Central memory CD8-positive, alpha-beta T cell (primary cell): ENCODE data around the gene CD163L1.
"Not testable (repeated sequence)": the region's sequence is repeated elsewhere in the genome, so short reads cannot be mapped to it uniquely, and the experiment has no call there.

Source experiments
- ATAC-seq: fragments of 150-1000 bp; cut with Tn5 transposase; replicated peaks from 2 replicates; pipeline ENCODE4 v1.10.0; 2022; ENCODE audit warnings: mild to moderate bottlenecking, moderate FRiP score, moderate number of reproducible peaks; ENCODE audit not compliant: poor library complexity, severe bottlenecking; ENCODE audit errors: extremely low read depth
- DNase-seq, 2 donors: peaks; one replicate each; pipeline ENCODE4 v3.0.0; 2021; ENCODE audit warnings: low spot score in 2 of 2
- H3K27ac Mint-ChIP-seq: one replicate; pipeline ENCODE4 v1.8.0; 2022; ENCODE audit warnings: low read depth, mild to moderate bottlenecking, moderate library complexity, mixed read lengths
- H3K27me3 Mint-ChIP-seq: one replicate; pipeline ENCODE4 v1.8.0; 2022; ENCODE audit warnings: mixed read lengths
- H3K36me3 Mint-ChIP-seq: one replicate; pipeline ENCODE4 v1.8.0; 2022; ENCODE audit warnings: mild to moderate bottlenecking, moderate library complexity, mixed read lengths; ENCODE audit not compliant: insufficient read depth
- H3K4me1 Mint-ChIP-seq: one replicate; pipeline ENCODE4 v1.8.0; 2022; ENCODE audit warnings: mixed read lengths
- H3K4me3 Mint-ChIP-seq: one replicate; pipeline ENCODE4 v1.8.0; 2022; ENCODE audit warnings: mild to moderate bottlenecking, moderate library complexity, mixed read lengths
- H3K9me3 Mint-ChIP-seq: one replicate; pipeline ENCODE4 v1.8.0; 2022; ENCODE audit warnings: mixed read lengths

Gene CD163L1

GRCh38 chr12:7349418-7349817, 94.5 kb downstream of the CD163L1 start:
- H3K4me3 Mint-ChIP-seq, result no peak overlapping the region
- DNase-seq (no peak), ATAC-seq (no peak)
- peaks cover 37% of the 10 kb centered on the region for H3K4me1 Mint-ChIP-seq
- H3K27ac Mint-ChIP-seq, result no peak overlapping the region
- peaks cover 16% of the 10 kb centered on the region for H3K27me3 Mint-ChIP-seq
- H3K36me3 Mint-ChIP-seq, result peaks cover 3% of the 10 kb centered on the region
- no peaks in the 10 kb centered on the region for H3K9me3 Mint-ChIP-seq

GRCh38 chr12:7346551-7347225, 97.3 kb downstream of the CD163L1 start:
- Mint-ChIP-seq H3K27me3 (no peaks in the 10 kb centered on the region), H3K36me3 (peaks cover 3% of the 10 kb centered on the region), H3K27ac (peak overlapping the region; percentile 80), H3K4me3 (peak overlapping the region; percentile 4), H3K4me1 (peaks cover 31% of the 10 kb centered on the region), H3K9me3 (peaks cover 6% of the 10 kb centered on the region)
- no peak for ATAC-seq
- no peak for DNase-seq

DNA sequence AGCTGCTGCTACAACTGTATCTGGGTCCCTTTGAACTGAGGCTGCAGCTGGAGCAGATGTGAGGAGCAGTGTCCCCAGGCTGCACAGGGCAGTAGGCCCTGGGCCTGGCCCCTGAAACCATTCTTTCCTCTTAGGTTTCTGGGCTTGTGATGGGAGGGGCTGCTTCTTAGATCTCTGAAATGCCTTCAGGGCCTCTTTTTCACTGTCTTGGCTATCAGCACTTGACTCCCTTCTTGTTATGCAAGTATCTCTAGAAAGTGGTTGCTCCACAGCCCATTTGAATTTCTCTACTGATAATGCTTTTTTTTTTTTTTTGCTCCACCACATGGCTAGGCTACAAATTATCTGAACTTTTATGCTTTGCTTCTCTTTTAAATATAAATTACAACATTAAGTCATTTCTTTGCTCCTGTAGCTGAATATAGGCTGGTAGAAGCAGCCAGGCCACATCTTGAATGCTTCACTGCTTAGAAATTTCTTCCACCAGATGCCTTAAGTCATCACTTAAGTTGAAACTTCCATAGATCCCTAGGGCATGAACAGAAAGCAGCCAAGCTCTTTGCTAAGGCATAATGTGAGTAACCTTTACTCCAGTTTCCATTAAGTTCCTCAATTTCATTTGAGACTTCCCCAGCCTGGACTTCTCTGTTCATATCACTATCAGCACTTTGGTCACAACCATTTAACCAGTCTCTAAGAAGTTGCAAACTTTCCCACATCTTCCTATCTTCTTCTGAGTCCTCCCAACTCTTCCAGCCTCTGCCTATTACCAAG, 98.9 kb downstream of the CD163L1 start:
- Mint-ChIP-seq H3K27me3 (no peaks in the 10 kb centered on the region), H3K27ac (peak overlapping the region; percentile 1), H3K9me3 (peaks cover 6% of the 10 kb centered on the region), H3K36me3 (peaks cover 3% of the 10 kb centered on the region), H3K4me3 (no peak overlapping the region), H3K4me1 (peaks cover 21% of the 10 kb centered on the region)
- DNase-seq (no peak), ATAC-seq (no peak)

DNA sequence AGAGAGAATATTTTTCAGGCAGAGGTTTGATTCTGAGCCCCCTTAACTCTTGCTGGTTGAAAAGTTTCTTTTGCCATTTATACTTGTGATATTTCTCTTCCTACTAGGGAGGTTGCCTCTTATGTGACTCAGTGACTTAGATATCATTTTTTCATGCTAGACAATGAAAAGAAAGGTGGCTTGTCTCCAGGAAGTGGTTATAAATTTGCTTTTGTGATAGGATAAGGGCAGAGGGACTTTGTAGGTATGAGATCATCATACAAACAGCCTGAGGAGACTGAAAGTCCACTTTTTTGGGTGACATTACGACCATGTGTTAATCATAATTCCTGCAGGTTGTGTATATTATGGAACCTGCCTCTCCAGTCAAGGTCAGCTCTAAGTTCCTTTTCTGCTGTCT, 104.3 kb downstream of the CD163L1 start:
- ATAC-seq, result no peak
- H3K27me3 Mint-ChIP-seq, result no peaks in the 10 kb centered on the region

GRCh38 chr12:7337790-7338189, 106.2 kb downstream of the CD163L1 start:
- H3K4me1 Mint-ChIP-seq, DNase-seq, H3K27ac Mint-ChIP-seq, H3K4me3 Mint-ChIP-seq, H3K27me3 Mint-ChIP-seq, ATAC-seq, H3K36me3 Mint-ChIP-seq, H3K9me3 Mint-ChIP-seq: not testable (repeated sequence)

More for the DNA sequence above, 104.3 kb downstream of the CD163L1 start:
- no peak for DNase-seq
- peak overlapping the region; percentile 3 for H3K27ac Mint-ChIP-seq
- H3K36me3 Mint-ChIP-seq, result no peaks in the 10 kb centered on the region
- no peak overlapping the region for H3K4me3 Mint-ChIP-seq
- peaks cover 7% of the 10 kb centered on the region for H3K4me1 Mint-ChIP-seq
- peaks cover 6% of the 10 kb centered on the region for H3K9me3 Mint-ChIP-seq

GRCh38 chr12:7327918-7328317, 116.0 kb downstream of the CD163L1 start:
- Mint-ChIP-seq H3K4me1 (peaks cover 7% of the 10 kb centered on the region), H3K36me3 (no peaks in the 10 kb centered on the region), H3K9me3 (no peaks in the 10 kb centered on the region), H3K4me3 (no peak overlapping the region), H3K27me3 (peaks cover 21% of the 10 kb centered on the region), H3K27ac (no peak overlapping the region)
- no peak for ATAC-seq
- DNase-seq, result no peak

DNA sequence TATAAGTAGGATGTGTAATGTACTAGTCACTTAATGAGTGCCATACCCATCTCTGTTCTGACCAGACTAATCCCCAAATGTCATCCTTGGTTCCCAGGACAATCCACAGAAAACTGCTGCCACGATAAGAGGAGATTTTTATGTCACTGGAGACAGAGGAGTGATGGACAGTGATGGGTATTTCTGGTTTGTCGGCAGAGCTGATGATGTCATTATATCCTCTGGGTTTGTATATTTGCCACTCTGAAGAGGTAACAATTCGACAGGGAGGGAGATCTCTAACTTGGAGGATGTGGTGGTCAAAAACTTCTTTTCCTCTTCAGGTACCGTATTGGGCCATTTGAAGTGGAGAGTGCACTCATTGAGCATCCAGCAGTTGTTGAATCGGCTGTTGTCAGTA, 119.8 kb downstream of the CD163L1 start:
- DNase-seq, result no peak
- Mint-ChIP-seq H3K4me3 (no peak overlapping the region), H3K27ac (no peak overlapping the region), H3K27me3 (peaks cover 13% of the 10 kb centered on the region), H3K36me3 (peaks cover 1% of the 10 kb centered on the region), H3K4me1 (no peaks in the 10 kb centered on the region), H3K9me3 (no peaks in the 10 kb centered on the region)
- ATAC-seq, result no peak

GRCh38 chr12:7322599-7322998, 121.4 kb downstream of the CD163L1 start:
- no peak overlapping the region for H3K4me3 Mint-ChIP-seq
- H3K4me1 Mint-ChIP-seq, result no peaks in the 10 kb centered on the region
- no peak for ATAC-seq
- no peak overlapping the region for H3K27ac Mint-ChIP-seq
- H3K27me3 Mint-ChIP-seq, result peaks cover 4% of the 10 kb centered on the region
- peaks cover 1% of the 10 kb centered on the region for H3K36me3 Mint-ChIP-seq
- no peak for DNase-seq
- no peaks in the 10 kb centered on the region for H3K9me3 Mint-ChIP-seq

DNA sequence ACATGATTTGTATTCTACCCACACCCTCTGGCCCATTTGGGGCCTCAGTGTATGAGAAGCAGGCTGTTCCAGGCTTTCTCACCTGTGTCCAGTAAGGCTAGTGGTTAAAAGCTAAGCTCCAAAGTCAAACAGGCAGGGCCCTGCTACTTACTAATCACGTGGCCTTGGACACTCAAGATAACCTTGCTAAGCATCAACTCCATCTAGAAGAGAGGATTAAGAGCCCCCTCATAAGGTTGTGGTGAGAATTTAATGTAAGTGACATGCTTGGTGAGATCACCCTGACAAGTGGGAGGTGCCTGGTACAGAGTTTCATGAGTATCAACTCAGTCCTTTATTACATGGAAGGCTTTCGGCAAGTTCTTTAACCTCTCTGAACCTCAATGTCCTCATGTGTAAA, 122.3 kb downstream of the CD163L1 start:
- DNase-seq (no peak), ATAC-seq (no peak)
- Mint-ChIP-seq H3K27ac (no peak overlapping the region), H3K4me3 (no peak overlapping the region), H3K27me3 (no peaks in the 10 kb centered on the region), H3K4me1 (no peaks in the 10 kb centered on the region), H3K36me3 (peaks cover 1% of the 10 kb centered on the region), H3K9me3 (no peaks in the 10 kb centered on the region)

DNA sequence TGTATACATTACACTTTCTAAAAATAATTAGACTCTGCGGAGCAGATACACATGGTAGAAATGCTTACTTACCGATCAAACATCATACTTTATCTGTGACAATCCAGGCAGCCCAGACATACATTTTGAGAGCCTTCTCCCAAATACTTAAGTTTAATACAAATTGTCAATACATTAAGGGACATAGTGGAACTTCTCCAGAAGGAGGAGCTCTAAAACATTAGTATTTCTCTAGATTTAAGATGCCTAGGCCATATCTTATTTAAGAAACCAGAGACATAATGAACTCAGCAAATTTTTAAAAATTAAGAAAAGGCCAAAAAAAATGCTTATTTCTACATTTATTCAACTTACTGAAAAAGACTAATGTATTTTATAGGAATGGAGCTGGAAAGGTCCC, 124.0 kb downstream of the CD163L1 start:
- Mint-ChIP-seq H3K27ac (no peak overlapping the region), H3K4me3 (no peak overlapping the region), H3K4me1 (no peaks in the 10 kb centered on the region), H3K36me3 (peaks cover 1% of the 10 kb centered on the region), H3K27me3 (no peaks in the 10 kb centered on the region), H3K9me3 (no peaks in the 10 kb centered on the region)
- DNase-seq (no peak), ATAC-seq (no peak)

GRCh38 chr12:7310070-7310469, 133.9 kb downstream of the CD163L1 start:
- DNase-seq, result no peak
- no peaks in the 10 kb centered on the region for H3K4me1 Mint-ChIP-seq
- H3K36me3 Mint-ChIP-seq, result no peaks in the 10 kb centered on the region
- no peaks in the 10 kb centered on the region for H3K9me3 Mint-ChIP-seq
- no peak overlapping the region for H3K27ac Mint-ChIP-seq
- peaks cover 16% of the 10 kb centered on the region for H3K27me3 Mint-ChIP-seq
- no peak for ATAC-seq
- H3K4me3 Mint-ChIP-seq, result no peak overlapping the region
